HG02870 (cell line): ENCODE results near the gene ALOX12B.
"Not testable (repeated sequence)": the region's sequence is repeated elsewhere in the genome, so short reads cannot be mapped to it uniquely, and the experiment has no call there.

Experiments
- ATAC-seq: cut with Tn5 transposase; IDR thresholded peaks from one replicate; pipeline ENCODE4 v1.9.1; 2021; ENCODE audit warnings: mild to moderate bottlenecking, moderate library complexity; ENCODE audit not compliant: unreplicated experiment

The ALOX12B gene

GRCh38 chr17:8067806-8068205, 19.7 kb downstream of the ALOX12B start:
- no peak for ATAC-seq

DNA sequence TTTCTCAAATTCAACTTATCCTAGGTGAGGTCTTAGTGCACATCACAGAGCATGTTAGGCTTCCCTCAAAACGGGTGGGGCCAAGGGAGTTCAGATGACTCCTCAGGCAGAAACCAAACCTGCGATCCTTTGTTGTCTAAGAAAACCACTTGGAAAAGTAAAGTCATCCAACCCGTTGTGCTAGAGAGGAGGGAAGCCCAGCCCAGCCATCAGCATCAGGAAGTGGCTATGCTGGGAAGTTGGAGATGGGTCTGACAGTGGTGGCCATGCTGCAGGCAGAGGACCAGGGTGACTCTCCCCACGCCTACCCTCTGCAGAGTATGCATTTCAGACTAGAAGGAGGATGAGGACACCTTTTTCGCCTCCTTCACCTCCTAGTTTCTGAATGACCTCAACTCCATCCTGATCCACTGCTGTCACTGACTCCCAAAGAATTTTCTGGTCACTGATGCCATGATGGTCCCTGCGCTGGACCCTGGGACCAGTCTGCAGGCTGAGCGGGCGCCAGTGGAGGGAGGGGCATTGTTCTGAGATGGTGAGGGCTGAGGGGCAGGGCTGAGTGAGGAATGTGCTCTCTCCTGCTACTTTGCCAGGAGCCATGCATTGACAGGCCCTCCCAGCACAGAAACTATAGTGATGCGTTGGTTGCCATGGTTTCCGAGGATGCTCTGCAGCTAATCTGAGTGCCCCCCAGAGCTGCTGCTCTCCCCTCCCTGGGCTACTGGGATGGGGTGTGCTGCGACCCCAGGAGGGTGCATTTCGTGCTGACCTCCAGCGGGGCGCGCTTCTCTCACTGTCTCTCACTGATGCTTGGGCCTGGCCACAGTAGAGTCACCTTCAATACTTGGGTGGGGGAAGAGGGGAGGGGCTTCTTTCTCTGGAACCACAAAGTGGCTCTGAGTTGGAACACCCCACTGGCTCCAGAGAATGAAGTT, 20.4 kb downstream of the ALOX12B start:
- ATAC-seq = no peak

- no peak for ATAC-seq
Measured at GRCh38 chr17:8064561-8065019, 22.9 kb downstream of the ALOX12B start.

GRCh38 chr17:8063761-8064534, 23.6 kb downstream of the ALOX12B start:
- ATAC-seq = no peak

- no peak for ATAC-seq
Measured at GRCh38 chr17:8062807-8063483, 24.6 kb downstream of the ALOX12B start.

DNA sequence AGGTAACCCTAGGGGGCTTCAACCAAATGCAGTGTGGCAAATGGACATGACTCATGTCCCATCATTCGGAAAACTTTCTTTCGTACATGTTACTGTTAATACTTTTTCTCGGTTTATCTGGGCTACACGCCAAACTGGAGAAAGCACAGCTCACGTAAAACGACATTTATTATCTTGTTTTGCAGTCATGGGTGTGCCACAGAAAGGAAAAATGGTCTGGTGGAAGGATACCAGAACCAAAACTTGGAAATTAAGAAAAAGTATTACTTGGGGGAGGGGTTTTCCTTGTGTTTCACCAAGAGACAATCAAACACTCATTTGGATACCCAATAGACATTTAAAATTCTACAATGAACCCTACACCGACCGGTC, 25.1 kb downstream of the ALOX12B start:
- ATAC-seq = no peak

GRCh38 chr17:8061851-8062250, 25.7 kb downstream of the ALOX12B start:
- ATAC-seq = not testable (repeated sequence)

GRCh38 chr17:8060274-8060673, 27.2 kb downstream of the ALOX12B start:
- no peak for ATAC-seq

DNA sequence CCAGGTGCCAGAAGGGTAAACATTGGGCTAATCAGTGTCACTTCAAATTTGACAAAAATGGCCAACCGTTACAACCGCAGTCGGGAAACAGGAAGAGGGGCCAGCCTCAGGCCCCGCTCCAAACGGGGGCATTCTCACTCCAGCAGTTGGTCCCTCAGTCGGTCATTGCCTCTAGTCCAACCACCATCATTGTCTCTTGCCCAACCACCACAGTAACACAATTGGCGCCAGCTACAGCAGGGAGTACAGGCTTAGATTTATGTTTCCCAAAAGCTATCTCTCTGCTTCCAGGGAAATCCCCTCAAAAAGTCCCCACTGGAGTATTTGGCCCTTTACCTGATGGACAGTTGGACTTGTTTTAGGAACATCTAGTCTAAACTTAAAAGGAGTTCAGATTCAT, 28.4 kb downstream of the ALOX12B start:
- ATAC-seq = no peak

GRCh38 chr17:8057691-8058114, 29.8 kb downstream of the ALOX12B start:
- no peak for ATAC-seq

GRCh38 chr17:8056976-8057625, 30.4 kb downstream of the ALOX12B start:
- no peak for ATAC-seq

- no peak for ATAC-seq
Measured at GRCh38 chr17:8056232-8056975, 31.1 kb downstream of the ALOX12B start.

- ATAC-seq = no peak
Measured at GRCh38 chr17:8055851-8056231, 31.7 kb downstream of the ALOX12B start.

- ATAC-seq = no peak
Measured at GRCh38 chr17:8053600-8053999, 33.9 kb downstream of the ALOX12B start.

DNA sequence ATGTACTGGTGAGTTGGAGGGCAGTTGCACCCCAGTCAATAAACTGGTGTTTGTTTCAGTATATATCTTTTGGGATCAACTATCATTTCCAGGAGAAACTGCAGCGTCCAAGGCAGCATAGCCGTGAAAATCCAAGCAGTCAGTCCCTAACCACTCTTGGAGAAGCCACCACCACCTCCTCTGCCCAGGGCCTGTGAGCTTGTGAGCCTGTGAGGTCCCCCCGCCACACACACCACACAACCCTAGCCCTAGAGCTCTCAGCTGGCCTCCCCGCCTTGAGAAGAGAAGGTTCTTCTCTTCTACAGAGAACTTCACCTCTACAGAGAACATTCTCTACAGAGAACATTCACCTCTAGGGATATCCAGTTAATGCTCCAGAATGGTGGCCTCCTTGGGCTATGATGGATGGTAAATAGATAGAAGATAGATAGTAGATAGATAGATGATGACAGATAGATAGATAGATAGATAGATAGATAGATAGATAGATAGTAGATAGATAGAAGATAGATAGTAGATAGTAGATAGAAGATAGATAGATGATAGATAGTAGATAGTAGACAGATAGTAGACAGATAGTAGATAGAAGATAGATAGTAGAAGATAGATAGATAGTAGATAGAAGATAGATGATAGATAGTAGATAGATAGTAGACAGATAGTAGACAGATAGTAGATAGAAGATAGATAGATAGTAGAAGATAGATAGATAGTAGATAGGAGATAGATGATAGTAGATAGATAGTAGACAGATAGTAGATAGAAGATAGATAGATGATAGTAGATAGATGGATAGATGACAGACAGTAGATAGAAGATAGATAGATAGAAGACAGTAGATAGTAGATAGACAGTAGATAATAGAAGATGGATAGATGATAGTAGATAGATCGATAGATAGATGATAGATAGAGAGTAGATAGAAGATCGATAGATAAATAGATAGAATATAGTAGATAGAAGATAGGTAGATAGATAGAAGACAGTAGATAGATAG, 35.0 kb downstream of the ALOX12B start:
- ATAC-seq = no peak

DNA sequence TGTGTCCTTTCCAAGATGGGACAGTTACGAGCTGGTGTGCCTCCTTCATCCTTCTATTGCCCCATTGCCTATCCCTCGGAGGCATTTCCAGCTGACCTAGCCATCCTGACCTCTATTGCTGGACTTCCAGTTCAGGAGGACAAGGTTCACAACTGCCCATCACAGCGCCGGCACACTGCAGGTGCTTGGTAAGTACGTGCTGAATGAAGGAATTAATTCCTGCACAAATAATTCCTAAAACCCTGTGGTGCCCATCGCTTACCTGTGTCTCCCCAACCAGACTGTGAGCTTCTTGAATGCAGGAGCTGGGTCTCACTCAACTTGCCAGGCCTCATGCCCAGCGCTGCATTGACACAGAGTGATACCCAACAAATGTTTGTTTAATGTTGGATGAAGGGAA, 35.7 kb downstream of the ALOX12B start:
- no peak for ATAC-seq

- no peak for ATAC-seq
Measured at GRCh38 chr17:8048736-8049135, 38.8 kb downstream of the ALOX12B start.

DNA sequence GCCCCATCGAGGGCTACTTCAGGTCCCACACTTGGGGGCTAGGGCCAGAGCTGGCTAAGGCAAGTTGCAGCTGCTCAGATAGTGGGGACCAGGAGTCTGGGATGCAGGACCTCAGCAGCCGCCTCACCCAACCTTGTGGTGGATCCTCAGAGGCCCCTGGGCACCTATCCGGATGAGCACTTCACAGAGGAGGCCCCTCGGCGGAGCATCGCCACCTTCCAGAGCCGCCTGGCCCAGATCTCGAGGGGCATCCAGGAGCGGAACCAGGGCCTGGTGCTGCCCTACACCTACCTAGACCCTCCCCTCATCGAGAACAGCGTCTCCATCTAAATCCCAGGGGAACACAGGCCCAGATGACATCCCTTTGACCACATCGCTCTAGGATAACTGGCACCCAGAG, 39.3 kb downstream of the ALOX12B start:
- ATAC-seq = no peak

- no peak for ATAC-seq
Measured at GRCh38 chr17:8047769-8048110, 39.8 kb downstream of the ALOX12B start.
